H9 (cell line): ENCODE measurements around the gene FYN. TPM values are rescaled to one million over a fixed set of nuclear protein-coding genes. Genes with fewer than 3 reads are reported as not detected.

Source experiments
- DNase-seq: peaks from one replicate; pipeline ENCODE4 v3.0.0-alpha.2; 2017
- H2AFZ ChIP-seq: one replicate; pipeline ENCODE4 v1.6.1; 2013; ENCODE audit warnings: mild to moderate bottlenecking, low read length, control low read depth, moderate library complexity
- H2AK5ac ChIP-seq: 2 replicates; pipeline ENCODE4 v1.6.1; 2013; ENCODE audit warnings: low read length, control low read depth, mixed read lengths; ENCODE audit not compliant: insufficient read length
- H2BK120ac ChIP-seq: one replicate; pipeline ENCODE4 v1.6.1; 2013; ENCODE audit warnings: low read depth, mild to moderate bottlenecking, low read length, control low read depth, inconsistent platforms; ENCODE audit not compliant: poor library complexity, severe bottlenecking
- H2BK12ac ChIP-seq: 2 replicates; pipeline ENCODE4 v1.6.1; 2013; ENCODE audit warnings: low read length, control low read depth, mixed read lengths, low read depth; ENCODE audit not compliant: insufficient read length
- H2BK15ac ChIP-seq: 2 replicates; pipeline ENCODE4 v1.6.1; 2013; ENCODE audit warnings: low read depth, low read length, control low read depth
- H2BK20ac ChIP-seq: one replicate; pipeline ENCODE4 v1.6.1; 2013; ENCODE audit warnings: low read depth, mild to moderate bottlenecking, low read length, control low read depth, inconsistent platforms; ENCODE audit not compliant: poor library complexity, severe bottlenecking
- H2BK5ac ChIP-seq: 2 replicates; pipeline ENCODE4 v1.6.1; 2013; ENCODE audit warnings: low read length, control low read depth, mixed read lengths; ENCODE audit not compliant: insufficient read length
- H3K14ac ChIP-seq: 2 replicates; pipeline ENCODE4 v1.6.1; 2013; ENCODE audit warnings: low read length, control low read depth; ENCODE audit not compliant: insufficient read depth
- H3K18ac ChIP-seq: 2 replicates; pipeline ENCODE4 v1.6.1; 2013; ENCODE audit warnings: low read depth, mild to moderate bottlenecking, mixed read lengths, low read length, control low read depth; ENCODE audit not compliant: insufficient read length
- H3K23ac ChIP-seq: 2 replicates; pipeline ENCODE4 v1.6.1; 2013; ENCODE audit warnings: low read length, control low read depth, mixed read lengths, low read depth; ENCODE audit not compliant: insufficient read length
- H3K23me2 ChIP-seq: 2 replicates; pipeline ENCODE4 v1.6.1; 2013; ENCODE audit warnings: low read depth, mild to moderate bottlenecking, mixed read lengths, low read length, control low read depth; ENCODE audit not compliant: insufficient read length, poor library complexity, severe bottlenecking
- H3K27ac ChIP-seq: 2 replicates; pipeline ENCODE4 v1.5.1; 2013; ENCODE audit warnings: low read length, control low read depth, mixed read lengths, low read depth; ENCODE audit not compliant: insufficient read length
- H3K27me3 ChIP-seq: 2 replicates; pipeline ENCODE4 v1.6.1; 2013; ENCODE audit warnings: low read length, control low read depth, inconsistent platforms; ENCODE audit not compliant: insufficient read depth
- H3K4ac ChIP-seq: 2 replicates; pipeline ENCODE4 v1.6.1; 2013; ENCODE audit warnings: low read depth, mild to moderate bottlenecking, control low read depth, inconsistent platforms, low read length, moderate library complexity
- H3K4me1 ChIP-seq: 2 replicates; pipeline ENCODE4 v1.6.1; 2013; ENCODE audit warnings: low read length, control low read depth, inconsistent platforms; ENCODE audit not compliant: insufficient read depth
- H3K4me2 ChIP-seq: 2 replicates; pipeline ENCODE4 v1.6.1; 2013; ENCODE audit warnings: low read length, control low read depth, mixed read lengths; ENCODE audit not compliant: insufficient read length, insufficient read depth
- H3K56ac ChIP-seq: 2 replicates; pipeline ENCODE4 v1.6.1; 2013; ENCODE audit warnings: low read depth, mild to moderate bottlenecking, mixed read lengths, low read length, control low read depth; ENCODE audit not compliant: insufficient read length
- H3K79me1 ChIP-seq: 2 replicates; pipeline ENCODE4 v1.6.1; 2013; ENCODE audit warnings: low read depth, mild to moderate bottlenecking, moderate library complexity, low read length, control low read depth, inconsistent platforms; ENCODE audit not compliant: insufficient read depth, poor library complexity, severe bottlenecking
- H3K79me2 ChIP-seq: 2 replicates; pipeline ENCODE4 v1.6.1; 2013; ENCODE audit warnings: low read length, control low read depth, inconsistent platforms; ENCODE audit not compliant: insufficient read depth
- H3K9ac ChIP-seq: 2 replicates; pipeline ENCODE4 v1.6.1; 2013; ENCODE audit warnings: low read length, control low read depth, mixed read lengths; ENCODE audit not compliant: insufficient read length; ENCODE audit errors: extremely low read depth
- H3K9me3 ChIP-seq: one replicate; pipeline ENCODE4 v1.6.1; 2013; ENCODE audit warnings: low read depth, low read length, inconsistent platforms; ENCODE audit not compliant: control insufficient read depth
- H3T11ph ChIP-seq: one replicate; pipeline ENCODE4 v1.6.1; 2013; ENCODE audit warnings: mild to moderate bottlenecking, low read length, control low read depth, inconsistent platforms
- H4K20me1 ChIP-seq: one replicate; pipeline ENCODE4 v1.6.1; 2013; ENCODE audit not compliant: control insufficient read depth, insufficient read length, insufficient read depth
- H4K5ac ChIP-seq: 2 replicates; pipeline ENCODE4 v1.6.1; 2013; ENCODE audit warnings: low read depth, mild to moderate bottlenecking, mixed read lengths, low read length, control low read depth; ENCODE audit not compliant: insufficient read length
- H4K8ac ChIP-seq: replicated peaks from 2 replicates; pipeline ENCODE4 v1.6.1; 2013; ENCODE audit warnings: low read length, control low read depth, mixed read lengths, low read depth; ENCODE audit not compliant: insufficient read length
- H4K91ac ChIP-seq: 2 replicates; pipeline ENCODE4 v1.6.1; 2013; ENCODE audit warnings: low read depth, mild to moderate bottlenecking, moderate library complexity, mixed read lengths, low read length, control low read depth; ENCODE audit not compliant: insufficient read length
- H3K27ac Mint-ChIP-seq, 3 experiments: 2 replicates in 2 of 3; 3 replicates in 1 of 3; pipeline ENCODE4 v1.8.0; 2020 to 2021; ENCODE audit warnings: mixed read lengths in 3 of 3, mild to moderate bottlenecking in 1 of 3, moderate library complexity in 1 of 3
- H3K27me3 Mint-ChIP-seq: 2 replicates; pipeline ENCODE4 v1.8.0; 2021; ENCODE audit warnings: low read depth, mild to moderate bottlenecking, moderate library complexity, mixed read lengths
- H3K36me3 Mint-ChIP-seq, 3 experiments: 2 replicates in 2 of 3; 3 replicates in 1 of 3; pipeline ENCODE4 v1.8.0; 2020 to 2021; ENCODE audit warnings: low read depth in 3 of 3, mixed read lengths in 3 of 3; ENCODE audit not compliant: insufficient read depth in 1 of 3
- H3K4me1 Mint-ChIP-seq, 2 experiments: 2 replicates each; pipeline ENCODE4 v1.8.0; 2020; ENCODE audit warnings: mixed read lengths in 2 of 2
- H3K4me3 Mint-ChIP-seq, 2 experiments: 2 replicates in 1 of 2; 3 replicates in 1 of 2; pipeline ENCODE4 v1.8.0; 2020 to 2021; ENCODE audit warnings: mild to moderate bottlenecking in 2 of 2, mixed read lengths in 2 of 2, moderate library complexity in 1 of 2
- H3K9me3 Mint-ChIP-seq, 2 experiments: 2 replicates in 1 of 2; 3 replicates in 1 of 2; pipeline ENCODE4 v1.8.0; 2020; ENCODE audit warnings: mild to moderate bottlenecking in 2 of 2, mixed read lengths in 2 of 2, moderate library complexity in 1 of 2
- CTCF ChIP-seq: fragments of 200-600 bp; sonication (generic); conservative IDR thresholded peaks from 3 replicates; pipeline ENCODE4 v1.8.0; 2021; ENCODE audit warnings: antibody characterized with exemption, mild to moderate bottlenecking
- WGBS: extraction: QIAGEN DNeasy Blood & Tissue Kit; methylation state at CpG from one replicate; pipeline ENCODE4 v1.1.7; 2013; ENCODE audit warnings: missing lambda C conversion rate, low lambda C conversion rate, mixed read lengths; ENCODE audit not compliant: insufficient read length; ENCODE audit errors: extremely low coverage; 5-methylcytosine and 5-hydroxymethylcytosine counted together
- total RNA-seq: library from RNA; stranded (reverse); gene quantifications from 2 replicates; pipeline ENCODE4 v1.2.1, GENCODE V29; 2021

FYN gene
- total RNA-seq, 1 experiment from 2014 or later = 64.8 TPM

DNA sequence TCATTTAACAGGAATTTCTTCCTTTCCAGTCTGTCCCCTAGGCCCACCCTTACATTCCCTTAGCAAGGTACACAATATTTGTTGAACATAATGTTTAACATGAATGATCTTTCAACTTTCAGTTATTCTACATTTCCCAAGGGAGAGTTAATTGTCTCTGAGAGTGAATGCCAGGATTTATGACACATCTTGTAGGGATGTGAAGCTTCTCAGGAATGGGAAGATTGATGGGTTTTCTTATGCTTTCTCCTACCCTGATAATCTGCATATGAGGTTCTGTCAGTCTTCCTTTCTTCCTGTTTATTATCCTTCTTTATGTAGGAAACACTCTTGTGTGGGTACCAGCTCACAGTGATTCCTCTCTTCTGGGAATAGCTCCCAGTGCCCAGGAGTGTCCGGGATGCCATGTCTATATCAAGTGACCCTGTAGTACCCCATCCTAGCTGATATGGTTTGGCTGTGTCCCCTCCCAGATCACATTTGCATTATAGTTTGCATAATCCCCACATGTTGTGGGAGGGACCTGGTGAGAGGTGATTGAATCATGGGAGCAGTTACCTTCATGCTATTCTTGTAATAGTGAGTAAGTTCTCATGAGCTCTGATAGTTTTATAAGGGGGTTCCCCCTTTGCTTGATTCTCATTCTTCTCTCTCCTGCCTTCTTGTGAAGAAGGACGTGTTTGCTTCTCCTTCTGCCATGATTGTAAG, 7.1 kb upstream of the FYN start:
- Histone ChIP-seq H3K9me3 (no peaks in the 10 kb centered on the region), H2BK12ac (no peak overlapping the region), H3K79me2 (no peaks in the 10 kb centered on the region), H2AFZ (no peak overlapping the region), H3K4ac (no peak overlapping the region), H3K18ac (no peak overlapping the region), H3K9ac (no peak overlapping the region), H4K8ac (no peak overlapping the region), H4K91ac (no peak overlapping the region), H2BK120ac (no peak overlapping the region), H3K4me1 (peaks cover 4% of the 10 kb centered on the region; the same call in 1 of the 2 replicates), H3K23me2 (no peaks in the 10 kb centered on the region), H2AK5ac (no peak overlapping the region), H3T11ph (no peak overlapping the region), H3K56ac (no peak overlapping the region), H2BK15ac (no peak overlapping the region), H4K5ac (no peak overlapping the region), H2BK20ac (no peak overlapping the region), H3K27ac (no peak overlapping the region), H3K4me2 (no peak overlapping the region), H3K14ac (no peak overlapping the region), H3K79me1 (no peaks in the 10 kb centered on the region), H2BK5ac (no peak overlapping the region), H3K23ac (no peak overlapping the region), H4K20me1 (no peaks in the 10 kb centered on the region), H3K27me3 (no peaks in the 10 kb centered on the region; the same call in 1 of the 2 replicates)
- peaks cover 0 to 3% (median 0%) of the 10 kb centered on the region in 3 experiments; a peak in 3 of 7 replicates for H3K36me3 Mint-ChIP-seq
- H3K4me1 Mint-ChIP-seq = peaks cover 19 to 25% of the 10 kb centered on the region in 2 experiments
- TF ChIP-seq CTCF = no peak
- no peak for DNase-seq
- H3K9me3 Mint-ChIP-seq = peaks cover under 1 to 3% of the 10 kb centered on the region in 2 experiments; a peak in 2 of 5 replicates
- H3K27me3 Mint-ChIP-seq = no peaks in the 10 kb centered on the region
- H3K4me3 Mint-ChIP-seq = no peak overlapping the region
- WGBS = no CpG with 5 or more reads among the region's 2 CpGs
- no peak overlapping the region for H3K27ac Mint-ChIP-seq
